HEK293 (cell line): ENCODE measurements around the gene SENP1.

ENCODE experiments used
- CTCF ChIA-PET: fragments of 350-600 bp; formaldehyde crosslinking; extraction: SDS; loops from one replicate; lab custom pipeline; 2021; ENCODE audit warnings: antibody characterized with exemption; lab: Yijun Ruan, JAX
- POLR2A ChIA-PET: fragments of 300-600 bp; formaldehyde crosslinking; extraction: SDS; loops from one replicate; lab custom pipeline; 2020; ENCODE audit warnings: antibody characterized with exemption, inconsistent platforms; lab: Yijun Ruan, JAX
- H3K27ac ChIP-seq: fragments of 200-500 bp; sonication (Bioruptor generic); 2 replicates; pipeline ENCODE4 v1.5.1; 2014; ENCODE audit warnings: low read depth, low read length, control low read depth, inconsistent platforms; ENCODE audit errors: extremely low read depth
- H3K36me3 ChIP-seq, 2 experiments: fragments of 200-500 bp in 1 of 2; sonication (Bioruptor generic) in 1 of 2; 1 replicate in 1 of 2; 2 replicates in 1 of 2; pipeline ENCODE4 v1.5.1; 2014 to 2017; ENCODE audit warnings: inconsistent platforms in 2 of 2, low read length in 2 of 2; ENCODE audit not compliant: control insufficient read depth in 2 of 2, insufficient read depth in 1 of 2
- H3K4me1 ChIP-seq: fragments of 200-500 bp; sonication (Bioruptor generic); 2 replicates; pipeline ENCODE4 v1.5.1; 2014; ENCODE audit warnings: mild to moderate bottlenecking, low read length, inconsistent platforms; ENCODE audit not compliant: control insufficient read depth, insufficient read depth
- H3K4me3 ChIP-seq: 2 replicates; pipeline ENCODE4 v1.5.1; 2011; ENCODE audit warnings: low read depth, mild to moderate bottlenecking, control low read depth, low read length, moderate library complexity
- H3K9me3 ChIP-seq: fragments of 200-500 bp; sonication (Bioruptor generic); 2 replicates; pipeline ENCODE4 v1.5.1; 2014; ENCODE audit warnings: low read depth, low read length, inconsistent platforms; ENCODE audit not compliant: control insufficient read depth, insufficient read depth
- EGR2 ChIP-seq: fragments of 450-650 bp; formaldehyde crosslinking; IDR thresholded peaks from 2 replicates; pipeline ENCODE4 v1.5.1; 2016; ENCODE audit warnings: low read depth, missing biosample characterization, missing genetic modification characterization
- FEZF1 ChIP-seq: fragments of 450-650 bp; formaldehyde crosslinking; IDR thresholded peaks from 2 replicates; pipeline ENCODE4 v1.5.1; 2016; ENCODE audit warnings: missing biosample characterization, missing genetic modification characterization
- GFI1B ChIP-seq: fragments of 450-650 bp; formaldehyde crosslinking; IDR thresholded peaks from 2 replicates; pipeline ENCODE4 v1.5.1; 2016; ENCODE audit warnings: missing biosample characterization, missing genetic modification characterization
- GLIS1 ChIP-seq: fragments of 450-650 bp; formaldehyde crosslinking; IDR thresholded peaks from 2 replicates; pipeline ENCODE4 v1.5.1; 2016; ENCODE audit warnings: missing biosample characterization, missing genetic modification characterization
- KLF16 ChIP-seq: fragments of 450-650 bp; formaldehyde crosslinking; IDR thresholded peaks from 2 replicates; pipeline ENCODE4 v1.5.1; 2017; ENCODE audit warnings: missing biosample characterization, missing genetic modification characterization
- SETDB1 ChIP-seq: IDR thresholded peaks from one replicate; pipeline ENCODE4 v1.6.1; 2017; ENCODE audit warnings: mild to moderate bottlenecking, low read length, moderate library complexity, mixed read lengths; ENCODE audit not compliant: insufficient read length
- SP2 ChIP-seq: fragments of 450-650 bp; formaldehyde crosslinking; IDR thresholded peaks from 2 replicates; pipeline ENCODE4 v1.5.1; 2016; ENCODE audit warnings: missing biosample characterization, missing genetic modification characterization
- WT1 ChIP-seq: fragments of 450-650 bp; formaldehyde crosslinking; IDR thresholded peaks from 2 replicates; pipeline ENCODE4 v1.5.1; 2016; ENCODE audit warnings: missing biosample characterization, missing genetic modification characterization
- ZBTB48 ChIP-seq: fragments of 450-650 bp; formaldehyde crosslinking; IDR thresholded peaks from 2 replicates; pipeline ENCODE4 v1.5.1; 2016; ENCODE audit warnings: missing biosample characterization, missing genetic modification characterization
- ZIC2 ChIP-seq: fragments of 450-650 bp; formaldehyde crosslinking; IDR thresholded peaks from 2 replicates; pipeline ENCODE4 v1.5.1; 2016; ENCODE audit warnings: missing biosample characterization, missing genetic modification characterization
- ZNF19 ChIP-seq: fragments of 450-650 bp; formaldehyde crosslinking; IDR thresholded peaks from 2 replicates; pipeline ENCODE4; 2016; ENCODE audit warnings: missing biosample characterization, missing genetic modification characterization, low read depth
- ZNF221 ChIP-seq: fragments of 450-650 bp; formaldehyde crosslinking; IDR thresholded peaks from 2 replicates; pipeline ENCODE4 v1.5.1; 2017; ENCODE audit warnings: missing biosample characterization, missing genetic modification characterization, borderline replicate concordance
- ZNF274 ChIP-seq, 2 experiments: fragments of 200-500 bp in 1 of 2; fragments of 450-650 bp in 1 of 2; sonication (Bioruptor generic) in 1 of 2; formaldehyde crosslinking in 1 of 2; IDR thresholded peaks; 2 replicates each; pipeline versions ENCODE4 v1.5.1 to v1.6.1; 2014 to 2016; ENCODE audit warnings: borderline replicate concordance in 1 of 2, inconsistent platforms in 1 of 2, low read length in 1 of 2, missing biosample characterization in 1 of 2, missing genetic modification characterization in 1 of 2
- ZNF391 ChIP-seq: fragments of 450-650 bp; formaldehyde crosslinking; IDR thresholded peaks from 2 replicates; pipeline ENCODE4 v1.5.1; 2016; ENCODE audit warnings: low read depth, missing biosample characterization, missing genetic modification characterization, borderline replicate concordance
- ZNF510 ChIP-seq: fragments of 450-650 bp; formaldehyde crosslinking; IDR thresholded peaks from 2 replicates; pipeline ENCODE4 v1.5.1; 2018; ENCODE audit warnings: mild to moderate bottlenecking, missing genetic modification characterization, missing biosample characterization; ENCODE audit not compliant: insufficient replicate concordance
- ZNF660 ChIP-seq: fragments of 450-650 bp; IDR thresholded peaks from 2 replicates; pipeline ENCODE4 v1.5.1; 2018; ENCODE audit warnings: missing biosample characterization, mild to moderate bottlenecking, missing genetic modification characterization
- TF ChIP-seq, protein P1 (sequence below): fragments of 450-650 bp; formaldehyde crosslinking; IDR thresholded peaks from 2 replicates; pipeline ENCODE4 v1.5.1; 2016; ENCODE audit warnings: missing biosample characterization, missing genetic modification characterization, borderline replicate concordance
- TF ChIP-seq, protein P2 (sequence below): fragments of 450-650 bp; formaldehyde crosslinking; IDR thresholded peaks from 2 replicates; pipeline ENCODE4 v1.5.1; 2016; ENCODE audit warnings: missing biosample characterization, missing genetic modification characterization
- TF ChIP-seq, protein P3 (sequence below): fragments of 450-650 bp; formaldehyde crosslinking; IDR thresholded peaks from 2 replicates; pipeline ENCODE4 v1.5.1; 2017; ENCODE audit warnings: missing biosample characterization, mild to moderate bottlenecking, missing genetic modification characterization, moderate library complexity
- TF ChIP-seq, protein P4 (sequence below): fragments of 450-650 bp; formaldehyde crosslinking; IDR thresholded peaks from 2 replicates; pipeline ENCODE4 v1.5.1; 2016; ENCODE audit warnings: missing biosample characterization, missing genetic modification characterization
- TF ChIP-seq, protein P5 (sequence below): fragments of 450-650 bp; formaldehyde crosslinking; IDR thresholded peaks from 2 replicates; pipeline ENCODE4 v1.5.1; 2016; ENCODE audit warnings: missing biosample characterization, missing genetic modification characterization
- TF ChIP-seq, protein P6 (sequence below): fragments of 450-650 bp; formaldehyde crosslinking; IDR thresholded peaks from 2 replicates; pipeline ENCODE4 v1.5.1; 2016; ENCODE audit warnings: missing biosample characterization, missing genetic modification characterization

Gene SENP1

DNA sequence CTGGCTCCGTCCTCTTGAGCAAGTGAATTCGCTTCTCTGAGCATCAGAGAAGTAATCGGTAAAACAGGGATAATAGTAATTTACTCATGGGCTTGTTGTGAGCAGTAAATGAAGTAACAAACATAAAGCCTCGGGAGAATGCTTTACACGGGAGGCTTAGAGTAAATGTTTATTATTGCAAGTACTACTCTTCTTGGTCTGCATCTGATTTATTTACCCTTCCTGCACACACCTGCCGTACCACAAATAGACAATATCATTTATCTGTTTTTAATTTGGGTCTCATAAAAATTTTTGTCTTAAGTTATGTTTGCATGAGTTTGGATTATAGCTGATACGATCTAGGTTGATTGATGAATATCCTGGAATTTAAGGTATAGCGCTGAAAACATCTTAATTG lies 93.8 kb downstream of the SENP1 start (continued):
- TF ChIP-seq, protein P1, sequence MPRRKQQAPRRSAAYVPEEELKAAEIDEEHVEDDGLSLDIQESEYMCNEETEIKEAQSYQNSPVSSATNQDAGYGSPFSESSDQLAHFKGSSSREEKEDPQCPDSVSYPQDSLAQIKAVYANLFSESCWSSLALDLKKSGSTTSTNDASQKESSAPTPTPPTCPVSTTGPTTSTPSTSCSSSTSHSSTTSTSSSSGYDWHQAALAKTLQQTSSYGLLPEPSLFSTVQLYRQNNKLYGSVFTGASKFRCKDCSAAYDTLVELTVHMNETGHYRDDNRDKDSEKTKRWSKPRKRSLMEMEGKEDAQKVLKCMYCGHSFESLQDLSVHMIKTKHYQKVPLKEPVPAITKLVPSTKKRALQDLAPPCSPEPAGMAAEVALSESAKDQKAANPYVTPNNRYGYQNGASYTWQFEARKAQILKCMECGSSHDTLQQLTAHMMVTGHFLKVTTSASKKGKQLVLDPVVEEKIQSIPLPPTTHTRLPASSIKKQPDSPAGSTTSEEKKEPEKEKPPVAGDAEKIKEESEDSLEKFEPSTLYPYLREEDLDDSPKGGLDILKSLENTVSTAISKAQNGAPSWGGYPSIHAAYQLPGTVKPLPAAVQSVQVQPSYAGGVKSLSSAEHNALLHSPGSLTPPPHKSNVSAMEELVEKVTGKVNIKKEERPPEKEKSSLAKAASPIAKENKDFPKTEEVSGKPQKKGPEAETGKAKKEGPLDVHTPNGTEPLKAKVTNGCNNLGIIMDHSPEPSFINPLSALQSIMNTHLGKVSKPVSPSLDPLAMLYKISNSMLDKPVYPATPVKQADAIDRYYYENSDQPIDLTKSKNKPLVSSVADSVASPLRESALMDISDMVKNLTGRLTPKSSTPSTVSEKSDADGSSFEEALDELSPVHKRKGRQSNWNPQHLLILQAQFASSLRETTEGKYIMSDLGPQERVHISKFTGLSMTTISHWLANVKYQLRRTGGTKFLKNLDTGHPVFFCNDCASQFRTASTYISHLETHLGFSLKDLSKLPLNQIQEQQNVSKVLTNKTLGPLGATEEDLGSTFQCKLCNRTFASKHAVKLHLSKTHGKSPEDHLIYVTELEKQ (tag by site-specific recombination): no peak
- TF ChIP-seq GFI1B (tag by site-specific recombination) (no peak), ZNF221 (tag by site-specific recombination) (no peak), ZNF19 (tag by site-specific recombination) (no peak), ZBTB48 (no peak), SETDB1 (no peak)
- TF ChIP-seq, protein P2, sequence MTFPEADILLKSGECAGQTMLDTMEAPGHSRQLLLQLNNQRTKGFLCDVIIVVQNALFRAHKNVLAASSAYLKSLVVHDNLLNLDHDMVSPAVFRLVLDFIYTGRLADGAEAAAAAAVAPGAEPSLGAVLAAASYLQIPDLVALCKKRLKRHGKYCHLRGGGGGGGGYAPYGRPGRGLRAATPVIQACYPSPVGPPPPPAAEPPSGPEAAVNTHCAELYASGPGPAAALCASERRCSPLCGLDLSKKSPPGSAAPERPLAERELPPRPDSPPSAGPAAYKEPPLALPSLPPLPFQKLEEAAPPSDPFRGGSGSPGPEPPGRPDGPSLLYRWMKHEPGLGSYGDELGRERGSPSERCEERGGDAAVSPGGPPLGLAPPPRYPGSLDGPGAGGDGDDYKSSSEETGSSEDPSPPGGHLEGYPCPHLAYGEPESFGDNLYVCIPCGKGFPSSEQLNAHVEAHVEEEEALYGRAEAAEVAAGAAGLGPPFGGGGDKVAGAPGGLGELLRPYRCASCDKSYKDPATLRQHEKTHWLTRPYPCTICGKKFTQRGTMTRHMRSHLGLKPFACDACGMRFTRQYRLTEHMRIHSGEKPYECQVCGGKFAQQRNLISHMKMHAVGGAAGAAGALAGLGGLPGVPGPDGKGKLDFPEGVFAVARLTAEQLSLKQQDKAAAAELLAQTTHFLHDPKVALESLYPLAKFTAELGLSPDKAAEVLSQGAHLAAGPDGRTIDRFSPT (tag by site-specific recombination): no peak
- TF ChIP-seq, protein P3, sequence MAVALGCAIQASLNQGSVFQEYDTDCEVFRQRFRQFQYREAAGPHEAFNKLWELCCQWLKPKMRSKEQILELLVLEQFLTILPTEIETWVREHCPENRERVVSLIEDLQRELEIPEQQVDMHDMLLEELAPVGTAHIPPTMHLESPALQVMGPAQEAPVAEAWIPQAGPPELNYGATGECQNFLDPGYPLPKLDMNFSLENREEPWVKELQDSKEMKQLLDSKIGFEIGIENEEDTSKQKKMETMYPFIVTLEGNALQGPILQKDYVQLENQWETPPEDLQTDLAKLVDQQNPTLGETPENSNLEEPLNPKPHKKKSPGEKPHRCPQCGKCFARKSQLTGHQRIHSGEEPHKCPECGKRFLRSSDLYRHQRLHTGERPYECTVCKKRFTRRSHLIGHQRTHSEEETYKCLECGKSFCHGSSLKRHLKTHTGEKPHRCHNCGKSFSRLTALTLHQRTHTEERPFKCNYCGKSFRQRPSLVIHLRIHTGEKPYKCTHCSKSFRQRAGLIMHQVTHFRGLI: no peak
- TF ChIP-seq, all 188 proteins: peak for 0

DNA sequence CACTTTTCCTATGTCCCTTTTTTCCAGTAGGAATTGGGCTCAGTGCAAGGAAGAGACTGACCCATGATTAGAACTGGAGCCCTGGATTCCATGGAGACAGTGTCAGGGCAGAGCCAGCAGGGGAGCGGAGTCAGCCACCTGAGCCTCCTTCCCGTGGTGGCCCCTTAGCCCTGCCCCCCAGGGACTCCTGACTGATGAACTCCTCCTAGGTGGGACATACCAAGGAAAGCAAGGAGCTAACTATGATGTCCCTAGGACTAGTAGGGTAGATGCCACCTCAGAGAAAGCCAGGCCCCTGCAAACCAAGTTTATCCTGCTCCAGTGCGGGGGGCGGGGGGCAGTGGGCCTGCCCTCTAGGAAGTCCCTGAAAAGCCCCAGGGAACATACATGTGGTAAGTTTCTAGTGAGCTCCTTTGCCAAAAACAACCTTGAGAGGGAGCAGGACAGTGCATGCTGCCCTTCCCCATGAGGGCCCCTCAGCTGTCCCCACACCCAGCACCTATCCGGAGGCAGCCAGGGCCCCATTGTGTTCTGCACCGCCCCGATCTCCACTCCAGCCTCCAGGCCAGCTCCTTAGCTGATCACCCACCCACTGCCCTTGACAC lies 95.4 kb downstream of the SENP1 start:
- Histone ChIP-seq H3K4me3 (no peak overlapping the region), H3K27ac (no peak overlapping the region), H3K9me3 (no peaks in the 10 kb centered on the region), H3K4me1 (no peaks in the 10 kb centered on the region), H3K36me3 (no peaks in the 10 kb centered on the region)
- ChIA-PET CTCF (interaction anchor here (1.0 kb wide), 1 partner anchor 175 kb away, joined by 3 read pairs; no protein-coding TSS in a partner anchor), POLR2A (no interaction called here)
- peak; percentile 89 for TF ChIP-seq GLIS1
- TF ChIP-seq, protein P4, sequence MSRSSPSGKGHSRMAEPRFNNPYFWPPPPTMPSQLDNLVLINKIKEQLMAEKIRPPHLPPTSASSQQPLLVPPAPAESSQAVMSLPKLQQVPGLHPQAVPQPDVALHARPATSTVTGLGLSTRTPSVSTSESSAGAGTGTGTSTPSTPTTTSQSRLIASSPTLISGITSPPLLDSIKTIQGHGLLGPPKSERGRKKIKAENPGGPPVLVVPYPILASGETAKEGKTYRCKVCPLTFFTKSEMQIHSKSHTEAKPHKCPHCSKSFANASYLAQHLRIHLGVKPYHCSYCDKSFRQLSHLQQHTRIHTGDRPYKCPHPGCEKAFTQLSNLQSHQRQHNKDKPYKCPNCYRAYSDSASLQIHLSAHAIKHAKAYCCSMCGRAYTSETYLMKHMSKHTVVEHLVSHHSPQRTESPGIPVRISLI (tag by site-specific recombination): no peak
- no peak for TF ChIP-seq KLF16 (tag by site-specific recombination)
- TF ChIP-seq ZNF510: no peak
- no peak for TF ChIP-seq WT1
- no peak for TF ChIP-seq ZNF274 (IDR thresholded peaks at IDR 0.05; ENCODE audit: low read length)
- TF ChIP-seq ZNF274 (tag by site-specific recombination; IDR thresholded peaks at IDR 0.05; ENCODE audit: borderline replicate concordance): no peak
- TF ChIP-seq EGR2 (tag by site-specific recombination): no peak
- peak; percentile 59 for TF ChIP-seq ZIC2 (tag by site-specific recombination)
- TF ChIP-seq, protein P5, sequence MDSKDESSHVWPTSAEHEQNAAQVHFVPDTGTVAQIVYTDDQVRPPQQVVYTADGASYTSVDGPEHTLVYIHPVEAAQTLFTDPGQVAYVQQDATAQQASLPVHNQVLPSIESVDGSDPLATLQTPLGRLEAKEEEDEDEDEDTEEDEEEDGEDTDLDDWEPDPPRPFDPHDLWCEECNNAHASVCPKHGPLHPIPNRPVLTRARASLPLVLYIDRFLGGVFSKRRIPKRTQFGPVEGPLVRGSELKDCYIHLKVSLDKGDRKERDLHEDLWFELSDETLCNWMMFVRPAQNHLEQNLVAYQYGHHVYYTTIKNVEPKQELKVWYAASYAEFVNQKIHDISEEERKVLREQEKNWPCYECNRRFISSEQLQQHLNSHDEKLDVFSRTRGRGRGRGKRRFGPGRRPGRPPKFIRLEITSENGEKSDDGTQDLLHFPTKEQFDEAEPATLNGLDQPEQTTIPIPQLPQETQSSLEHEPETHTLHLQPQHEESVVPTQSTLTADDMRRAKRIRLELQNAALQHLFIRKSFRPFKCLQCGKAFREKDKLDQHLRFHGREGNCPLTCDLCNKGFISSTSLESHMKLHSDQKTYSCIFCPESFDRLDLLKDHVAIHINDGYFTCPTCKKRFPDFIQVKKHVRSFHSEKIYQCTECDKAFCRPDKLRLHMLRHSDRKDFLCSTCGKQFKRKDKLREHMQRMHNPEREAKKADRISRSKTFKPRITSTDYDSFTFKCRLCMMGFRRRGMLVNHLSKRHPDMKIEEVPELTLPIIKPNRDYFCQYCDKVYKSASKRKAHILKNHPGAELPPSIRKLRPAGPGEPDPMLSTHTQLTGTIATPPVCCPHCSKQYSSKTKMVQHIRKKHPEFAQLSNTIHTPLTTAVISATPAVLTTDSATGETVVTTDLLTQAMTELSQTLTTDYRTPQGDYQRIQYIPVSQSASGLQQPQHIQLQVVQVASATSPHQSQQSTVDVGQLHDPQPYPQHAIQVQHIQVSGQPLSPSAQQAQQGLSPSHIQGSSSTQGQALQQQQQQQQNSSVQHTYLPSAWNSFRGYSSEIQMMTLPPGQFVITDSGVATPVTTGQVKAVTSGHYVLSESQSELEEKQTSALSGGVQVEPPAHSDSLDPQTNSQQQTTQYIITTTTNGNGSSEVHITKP (tag by site-specific recombination): peak; percentile 40
- no peak for TF ChIP-seq ZNF660 (tag by site-specific recombination)
- no peak for TF ChIP-seq SP2 (tag by site-specific recombination)
- no peak for TF ChIP-seq ZNF391
- TF ChIP-seq FEZF1 (tag by site-specific recombination): no peak
- TF ChIP-seq, protein P6, sequence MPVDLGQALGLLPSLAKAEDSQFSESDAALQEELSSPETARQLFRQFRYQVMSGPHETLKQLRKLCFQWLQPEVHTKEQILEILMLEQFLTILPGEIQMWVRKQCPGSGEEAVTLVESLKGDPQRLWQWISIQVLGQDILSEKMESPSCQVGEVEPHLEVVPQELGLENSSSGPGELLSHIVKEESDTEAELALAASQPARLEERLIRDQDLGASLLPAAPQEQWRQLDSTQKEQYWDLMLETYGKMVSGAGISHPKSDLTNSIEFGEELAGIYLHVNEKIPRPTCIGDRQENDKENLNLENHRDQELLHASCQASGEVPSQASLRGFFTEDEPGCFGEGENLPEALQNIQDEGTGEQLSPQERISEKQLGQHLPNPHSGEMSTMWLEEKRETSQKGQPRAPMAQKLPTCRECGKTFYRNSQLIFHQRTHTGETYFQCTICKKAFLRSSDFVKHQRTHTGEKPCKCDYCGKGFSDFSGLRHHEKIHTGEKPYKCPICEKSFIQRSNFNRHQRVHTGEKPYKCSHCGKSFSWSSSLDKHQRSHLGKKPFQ (tag by site-specific recombination): no peak
